Hair follicular keratinocyte (primary cell): ENCODE results near the gene ABCC8. TPM values are rescaled to one million over a fixed set of nuclear protein-coding genes. Genes with fewer than 3 reads are reported as not detected.

Experiments
- total RNA-seq: library from RNA; depleted of rRNA; stranded (reverse); fragments of >200 nt; gene quantifications from 2 replicates; pipeline ENCODE4 v1.2.3, GENCODE V29; 2015

ABCC8 gene
- total RNA-seq, result not detected in 2 replicates

DNA sequence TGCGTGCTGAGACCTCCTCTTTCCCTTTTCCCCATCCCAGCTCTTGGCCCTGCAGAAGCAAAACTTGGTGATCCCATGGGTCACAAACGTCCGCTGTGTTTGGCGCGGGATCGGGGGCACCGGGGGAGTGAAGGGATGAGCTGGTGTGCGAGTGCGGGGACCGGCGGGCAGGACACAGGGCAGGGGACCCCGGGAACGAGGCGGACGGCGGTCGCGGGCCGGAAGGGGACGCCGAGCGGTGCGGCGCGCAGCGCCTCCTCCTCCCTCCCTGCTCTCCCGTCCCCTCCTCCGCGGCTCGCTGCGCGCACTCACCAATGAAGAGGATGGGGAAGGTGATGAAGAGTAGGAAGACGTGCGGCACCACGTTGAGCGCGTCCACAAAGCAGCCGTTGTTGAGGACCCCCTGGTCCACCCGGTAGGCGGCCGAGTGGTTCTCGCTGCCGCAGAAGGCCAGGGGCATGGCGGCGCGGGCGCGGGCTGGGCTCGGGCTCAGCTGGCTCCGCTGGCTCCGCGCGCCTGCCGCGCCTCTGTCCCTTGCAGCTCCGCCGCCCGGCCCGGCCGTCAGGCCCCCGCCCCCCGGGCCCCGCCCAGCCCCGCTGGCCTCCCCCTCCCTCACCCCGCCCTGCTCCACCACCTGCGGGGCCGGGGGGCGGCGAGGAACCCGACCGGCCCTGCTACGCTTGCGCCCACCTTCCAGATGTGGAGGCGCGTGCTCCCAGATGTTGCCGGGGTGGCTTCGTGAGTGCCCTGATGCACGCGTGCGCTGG lies at the start of gene ABCC8:
Gene ABCC8, minus strand, starts transcription at position 529 of the 767 bp plus-strand sequence. Its CDS starts 69 bp downstream, at position 460.

DNA sequence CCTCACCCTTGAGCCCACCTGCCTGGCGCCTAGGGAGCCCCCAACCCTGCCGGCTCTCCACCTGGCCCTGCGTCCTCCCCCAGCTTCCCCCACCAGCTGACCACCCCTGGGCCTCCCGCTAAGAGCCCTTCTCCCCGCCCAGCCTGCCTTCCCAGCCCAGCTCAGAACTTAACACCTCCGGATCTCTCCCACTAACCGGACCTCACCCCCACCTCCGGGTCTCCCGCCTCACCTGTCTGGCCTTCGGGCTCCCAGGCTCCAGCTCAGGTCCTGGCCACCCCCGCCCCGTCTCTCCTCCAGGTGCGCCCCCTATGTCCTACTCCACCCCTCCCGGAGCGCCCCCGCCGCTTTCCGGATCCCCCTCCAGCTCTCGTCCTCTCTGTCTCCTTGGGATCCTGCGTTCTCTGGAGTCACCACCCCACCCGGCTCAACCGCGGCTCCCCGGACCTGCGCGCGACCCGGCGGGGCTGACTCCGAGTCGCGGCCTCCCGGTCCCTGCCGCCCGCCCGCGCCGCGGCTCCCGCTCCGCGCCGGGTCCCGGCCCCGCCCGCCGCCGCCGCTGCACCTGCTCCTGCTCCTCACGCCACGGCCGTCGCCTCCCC lies 87.9 kb downstream of the ABCC8 start, which contains the start of gene KCNJ11:
Gene KCNJ11, minus strand, starts transcription at position 51 of the 602 bp plus-strand sequence. CDS start 568 bp downstream, outside the sequence.

DNA sequence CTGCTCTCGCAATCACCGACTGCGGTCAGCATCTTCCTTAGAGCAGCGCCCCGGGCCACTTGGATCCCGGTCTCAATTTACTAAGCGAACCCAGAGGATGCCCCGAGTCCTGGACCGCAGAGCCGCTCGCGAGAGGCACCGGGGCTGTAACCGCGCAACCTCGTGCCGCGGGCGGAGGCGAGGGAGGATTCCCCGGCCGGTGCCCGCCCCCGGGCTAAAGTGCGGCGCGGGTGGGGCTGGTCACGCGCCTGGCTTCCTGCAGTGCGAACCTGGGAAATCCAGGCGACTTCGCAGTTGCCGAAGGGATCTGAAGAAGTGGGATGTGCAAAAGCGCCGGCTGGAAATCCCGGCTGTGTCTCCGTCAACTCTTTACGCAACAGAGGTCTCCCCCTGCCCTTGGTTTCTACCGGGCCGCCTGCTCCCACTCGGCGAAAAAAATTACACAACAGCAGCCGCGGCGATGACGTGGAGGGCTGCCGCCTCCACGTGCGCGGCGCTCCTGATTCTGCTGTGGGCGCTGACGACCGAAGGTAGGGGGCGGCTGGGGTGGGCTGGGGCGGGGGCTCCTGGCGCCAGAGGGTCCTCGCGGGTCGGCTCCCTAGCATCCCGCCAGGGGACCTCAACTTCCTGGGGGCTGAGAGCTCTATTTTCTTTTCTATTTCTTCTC lies 125.0 kb downstream of the ABCC8 start, which contains the start of gene NCR3LG1:
Gene NCR3LG1, plus strand, starts transcription at position 291 of the 667 bp plus-strand sequence. Its CDS starts 170 bp downstream, at position 461.

Other genes starting within 250 kb of the ABCC8 start
- gene NUCB2, start 200.1 kb downstream of the ABCC8 start, total RNA-seq, result 74.3 and 93.3 TPM in 2 replicates
- 4.6 and 5.5 TPM in 2 replicates for gene NCR3LG1, start 125.0 kb downstream of the ABCC8 start, total RNA-seq
- not detected in 2 replicates for gene KCNJ11, start 88.2 kb downstream of the ABCC8 start, total RNA-seq
- not detected in 2 replicates for gene USH1C, start 67.6 kb upstream of the ABCC8 start, total RNA-seq
- not detected in 2 replicates for gene OTOG, start 70.4 kb upstream of the ABCC8 start, total RNA-seq
- gene MYOD1, start 242.7 kb upstream of the ABCC8 start, total RNA-seq, result not detected in 2 replicates